Activated gamma-delta T cell treated with anti-CD3 and anti-CD28 coated beads, Interleukin-2, amount 50 U/mL, for 16 hours (primary cell): ENCODE results near the gene CRACR2B.

Experiments used
- DNase-seq: peaks from one replicate; pipeline ENCODE4 v3.0.0-alpha.2; 2020; ENCODE audit warnings: low read depth

The CRACR2B gene

DNA sequence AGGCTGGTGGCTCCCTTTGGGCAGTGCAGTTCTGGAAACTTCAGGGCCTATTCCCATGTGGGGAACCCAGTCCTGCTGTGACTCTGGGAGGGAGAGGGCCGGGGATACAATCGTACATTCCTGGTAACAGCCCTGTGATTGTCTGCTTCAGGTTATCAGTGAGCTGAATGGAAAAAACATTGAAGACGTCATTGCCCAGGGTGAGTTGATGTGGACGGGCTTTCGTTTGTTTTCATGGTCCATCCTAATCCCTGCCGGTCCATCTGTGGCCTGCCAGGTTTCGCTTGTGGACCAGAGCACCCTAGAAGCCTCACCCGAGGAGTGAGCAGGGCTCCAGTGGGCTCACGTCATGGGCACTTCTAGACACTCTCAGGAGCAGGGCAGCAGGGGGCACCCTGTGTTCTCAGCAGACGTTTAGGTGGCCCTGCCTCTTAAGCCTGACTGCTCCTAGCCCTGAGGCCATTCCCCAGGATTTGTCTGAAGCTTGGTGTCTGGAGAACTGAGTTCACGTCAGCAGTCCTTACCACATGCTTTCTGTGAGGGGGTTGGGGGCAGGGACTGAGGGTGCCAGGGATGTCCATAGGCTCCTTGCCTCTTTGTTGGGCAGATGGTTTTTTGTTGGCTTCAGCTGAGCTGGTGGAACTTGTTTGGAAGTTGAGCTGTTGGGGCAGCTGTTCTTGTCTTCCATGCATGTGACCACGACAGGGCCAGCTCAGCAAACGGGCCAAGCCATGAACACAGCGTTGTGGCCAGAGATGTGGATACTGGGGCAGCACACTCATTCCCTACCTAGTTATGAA is 16.1 kb upstream of the CRACR2B start:
- DNase-seq, result no peak

DNA sequence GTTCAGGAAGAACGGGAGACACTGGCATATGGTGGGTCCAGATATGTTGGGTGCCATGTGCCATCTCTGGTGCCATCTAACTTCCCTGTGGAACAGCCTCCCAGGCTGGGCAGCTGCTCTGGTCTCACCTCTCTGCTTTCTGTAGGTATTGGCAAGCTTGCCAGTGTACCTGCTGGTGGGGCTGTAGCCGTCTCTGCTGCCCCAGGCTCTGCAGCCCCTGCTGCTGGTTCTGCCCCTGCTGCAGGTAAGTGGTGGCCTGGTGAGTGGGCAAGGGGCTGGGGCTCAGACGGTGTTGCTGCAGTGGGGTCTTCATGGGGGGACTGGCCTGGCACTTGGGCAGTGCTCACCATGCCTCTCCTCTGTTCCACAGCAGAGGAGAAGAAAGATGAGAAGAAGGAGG is 15.3 kb upstream of the CRACR2B start:
- DNase-seq, result no peak

DNA sequence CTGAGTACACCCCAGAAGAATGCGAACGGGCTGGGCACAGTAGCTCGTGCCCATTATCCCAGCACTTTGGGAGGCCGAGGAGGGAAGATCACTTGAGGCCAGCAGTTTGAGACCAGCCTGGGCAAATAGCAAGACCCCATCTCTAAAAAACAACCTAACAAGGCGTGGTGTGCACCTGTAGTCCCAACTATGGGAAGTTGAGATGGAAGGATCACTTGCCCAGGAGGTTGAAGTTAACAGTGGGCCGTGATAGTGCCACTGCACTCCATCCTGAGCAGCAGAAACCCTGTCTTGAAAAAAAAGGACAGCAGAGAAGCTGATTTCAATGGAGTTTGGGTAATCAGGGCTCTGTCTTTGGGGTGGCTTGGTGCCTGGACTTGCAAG is 14.7 kb upstream of the CRACR2B start:
- no peak for DNase-seq

DNA sequence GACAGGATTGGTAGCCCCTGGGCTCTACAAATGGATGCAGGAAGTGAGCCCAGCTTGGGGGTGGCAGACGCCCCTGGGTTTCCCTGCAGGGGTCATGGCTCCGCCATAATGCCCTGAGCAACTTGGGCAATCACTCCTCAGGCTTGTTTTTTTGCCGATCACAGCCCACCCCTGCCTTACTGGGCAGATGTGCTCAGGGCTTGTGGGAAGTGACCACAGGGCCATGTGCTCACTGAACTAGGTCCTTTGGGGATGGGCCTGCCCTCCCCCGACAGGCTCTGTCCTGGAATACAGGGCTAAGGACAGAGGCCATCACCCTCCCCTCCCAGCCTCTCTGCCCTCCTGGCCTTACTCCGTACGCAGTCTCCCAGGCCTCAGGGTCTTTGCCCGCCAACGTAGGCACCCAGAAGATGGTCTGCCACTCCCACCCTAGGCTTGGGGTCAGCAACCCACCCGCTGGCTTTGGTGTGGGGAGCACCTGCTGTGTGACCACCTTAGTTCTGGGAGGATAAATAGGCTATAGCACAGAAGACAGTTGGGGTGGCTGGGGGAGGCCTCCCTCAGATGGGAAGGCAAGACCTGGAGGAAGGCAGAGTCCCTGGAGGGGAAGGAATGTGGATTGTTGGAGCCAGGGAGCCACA is 14.1 kb upstream of the CRACR2B start:
- DNase-seq, result no peak

DNA sequence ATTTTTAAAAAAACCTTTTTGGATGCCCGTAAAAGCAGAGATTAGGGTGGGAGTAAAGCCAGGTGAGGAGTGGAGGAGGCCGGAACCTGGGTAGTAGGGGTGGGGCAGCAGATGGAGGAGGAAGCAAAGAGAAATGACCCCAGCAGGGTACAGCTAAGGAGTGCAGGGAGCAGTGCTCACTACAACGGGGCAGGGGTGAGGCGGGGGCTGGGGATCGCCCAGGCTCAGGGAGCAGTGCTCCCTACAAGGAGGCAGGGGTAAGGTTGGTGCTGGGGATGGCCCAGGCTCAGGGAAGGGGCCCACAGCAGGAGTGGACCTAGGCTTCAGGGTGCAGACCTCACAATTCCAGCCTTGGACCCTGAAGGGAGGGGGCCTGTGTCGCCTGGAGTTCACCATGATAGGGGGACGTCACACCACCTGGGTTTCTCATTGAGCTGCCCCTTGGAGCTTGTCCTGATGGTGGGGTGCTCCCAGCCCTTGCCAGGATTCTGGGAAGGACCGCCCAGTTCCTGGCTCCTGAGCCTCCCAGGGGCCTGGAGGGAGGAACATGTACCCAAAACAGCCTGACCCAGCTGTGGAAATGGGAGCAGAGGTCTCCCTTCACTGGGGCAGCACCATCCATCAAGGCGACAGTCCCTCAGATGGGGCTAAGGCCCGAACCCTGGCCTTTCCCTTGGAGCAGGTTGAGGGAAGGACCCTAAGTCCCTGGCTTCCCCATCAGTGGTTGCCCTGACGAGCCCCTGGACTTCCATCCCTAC is 11.9 kb upstream of the CRACR2B start:
- DNase-seq, result no peak

DNA sequence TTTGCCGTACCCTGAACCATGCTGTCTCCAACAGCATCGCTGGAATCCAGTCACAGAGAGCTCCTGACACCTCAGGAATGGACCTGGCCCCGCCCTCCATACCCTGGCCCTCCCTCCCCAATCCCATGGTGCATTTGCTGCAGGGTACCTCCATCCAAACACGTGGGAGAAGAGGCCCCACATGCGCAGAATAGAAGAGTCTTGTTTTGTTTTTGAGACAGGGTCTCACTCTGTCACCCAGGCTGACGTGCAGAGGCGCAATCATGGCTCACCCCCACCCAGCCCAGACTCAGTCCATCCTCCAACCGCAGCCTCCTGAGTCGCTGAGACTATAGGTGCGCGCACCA is 11.3 kb upstream of the CRACR2B start:
- DNase-seq, result no peak

DNA sequence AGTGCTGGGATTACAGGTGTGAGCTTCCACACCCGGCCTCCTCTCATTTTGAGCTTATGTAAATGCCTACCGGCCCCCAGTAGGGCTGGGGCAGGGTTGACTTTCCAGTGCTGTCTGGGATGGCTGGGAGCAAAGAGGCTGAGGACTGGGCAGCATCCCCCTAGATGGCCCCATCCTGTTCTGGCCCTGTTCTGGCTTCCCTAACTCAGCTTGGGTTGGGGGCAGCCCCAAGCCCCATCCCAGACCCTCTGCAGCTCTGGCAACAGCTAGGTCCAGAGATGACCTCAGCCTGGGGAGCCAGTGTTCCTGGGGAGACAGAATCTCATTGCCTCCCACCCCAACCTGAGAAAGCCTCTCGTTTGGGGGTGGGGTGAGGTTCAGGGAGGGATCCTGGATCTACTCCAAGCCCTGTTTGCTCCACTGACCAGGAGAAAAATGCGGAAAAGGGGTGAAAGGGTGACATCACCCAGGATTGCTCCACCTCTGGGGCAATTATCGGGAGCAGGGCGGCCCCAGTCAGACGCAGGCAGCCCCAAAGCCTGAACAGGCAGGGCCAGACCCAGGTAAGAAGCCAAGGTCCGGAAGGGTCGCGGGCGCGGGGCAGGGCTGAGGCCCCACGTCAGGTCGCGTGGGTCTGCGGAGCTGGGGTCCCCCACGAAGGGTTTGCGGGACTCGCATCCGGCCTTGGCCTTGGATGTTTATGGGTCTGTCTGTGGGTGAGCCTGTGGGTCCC is 9.2 kb upstream of the CRACR2B start, which contains the start of gene PNPLA2:
PNPLA2 (plus strand) TSS at position 519 of the 733 bp plus-strand sequence. CDS start 805 bp downstream, outside the sequence.
- DNase-seq, result no peak

DNA sequence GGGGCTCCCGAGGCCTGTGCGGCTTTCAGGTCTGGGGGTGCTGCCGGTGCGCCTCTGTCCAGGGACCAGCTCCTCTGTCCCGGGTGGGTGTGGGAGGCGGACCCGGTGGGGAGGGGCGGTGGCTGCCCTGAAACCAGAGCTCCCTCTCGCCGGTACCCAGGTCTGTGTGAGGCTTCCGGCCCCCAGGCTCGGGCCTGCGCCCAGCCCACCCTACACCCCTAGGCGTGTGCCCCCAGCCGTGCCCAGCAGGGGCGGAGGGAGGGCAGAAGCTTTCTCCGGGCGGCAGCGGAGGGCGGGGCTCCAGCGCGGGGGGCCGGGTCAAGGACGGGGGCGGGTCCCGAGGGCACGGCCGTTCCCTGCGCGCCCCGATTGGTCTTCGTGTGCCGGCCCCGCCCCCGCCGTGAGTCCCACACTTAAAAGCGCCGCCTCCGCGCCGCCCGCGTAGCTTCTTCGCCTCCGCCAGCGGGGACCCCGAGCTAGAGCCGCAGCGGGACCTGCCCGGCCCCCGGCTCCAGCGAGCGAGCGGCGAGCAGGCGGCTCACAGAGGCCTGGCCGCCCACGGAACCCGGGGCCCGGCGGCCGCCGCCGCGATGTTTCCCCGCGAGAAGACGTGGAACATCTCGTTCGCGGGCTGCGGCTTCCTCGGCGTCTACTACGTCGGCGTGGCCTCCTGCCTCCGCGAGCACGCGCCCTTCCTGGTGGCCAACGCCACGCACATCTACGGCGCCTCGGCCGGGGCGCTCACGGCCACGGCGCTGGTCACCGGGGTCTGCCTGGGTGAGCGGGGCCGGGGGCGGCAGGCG is 8.4 kb upstream of the CRACR2B start:
- DNase-seq, result peak; percentile 83

DNA sequence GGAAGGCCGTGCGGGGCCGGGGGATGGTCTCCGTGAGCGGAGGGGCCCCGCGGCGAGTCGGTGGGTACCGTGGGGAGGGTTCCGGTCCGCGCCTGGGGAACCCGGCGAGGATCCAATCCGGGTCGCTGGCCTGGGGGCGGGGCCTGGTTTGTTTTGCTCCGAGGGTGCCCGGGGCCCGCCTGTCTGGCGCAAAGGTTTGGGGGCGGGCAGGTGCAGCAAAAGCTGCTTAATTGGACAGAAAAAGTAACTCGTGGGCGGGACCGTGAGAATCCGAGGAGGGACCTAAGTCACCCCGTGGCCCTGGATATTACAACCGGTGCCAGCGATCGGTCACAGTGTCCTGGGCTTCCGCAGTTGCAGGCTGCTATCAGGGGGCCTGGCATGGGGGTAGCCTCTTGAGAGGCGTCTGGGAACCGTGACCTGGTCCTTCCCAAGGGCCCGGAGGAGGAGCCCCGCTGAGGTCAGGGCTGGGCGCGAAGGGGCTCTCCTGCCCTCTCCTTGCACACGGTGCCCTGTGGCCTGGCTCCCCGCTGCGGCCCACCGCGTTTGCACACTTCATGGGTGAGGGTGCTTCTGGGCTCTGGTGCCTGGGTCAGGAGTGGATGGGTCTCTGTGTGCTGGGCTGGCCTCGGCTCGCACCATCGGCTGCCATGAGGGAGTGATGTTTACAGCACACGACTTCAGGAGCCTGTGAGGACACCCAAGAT is 7.6 kb upstream of the CRACR2B start:
- peak; percentile 89 for DNase-seq

DNA sequence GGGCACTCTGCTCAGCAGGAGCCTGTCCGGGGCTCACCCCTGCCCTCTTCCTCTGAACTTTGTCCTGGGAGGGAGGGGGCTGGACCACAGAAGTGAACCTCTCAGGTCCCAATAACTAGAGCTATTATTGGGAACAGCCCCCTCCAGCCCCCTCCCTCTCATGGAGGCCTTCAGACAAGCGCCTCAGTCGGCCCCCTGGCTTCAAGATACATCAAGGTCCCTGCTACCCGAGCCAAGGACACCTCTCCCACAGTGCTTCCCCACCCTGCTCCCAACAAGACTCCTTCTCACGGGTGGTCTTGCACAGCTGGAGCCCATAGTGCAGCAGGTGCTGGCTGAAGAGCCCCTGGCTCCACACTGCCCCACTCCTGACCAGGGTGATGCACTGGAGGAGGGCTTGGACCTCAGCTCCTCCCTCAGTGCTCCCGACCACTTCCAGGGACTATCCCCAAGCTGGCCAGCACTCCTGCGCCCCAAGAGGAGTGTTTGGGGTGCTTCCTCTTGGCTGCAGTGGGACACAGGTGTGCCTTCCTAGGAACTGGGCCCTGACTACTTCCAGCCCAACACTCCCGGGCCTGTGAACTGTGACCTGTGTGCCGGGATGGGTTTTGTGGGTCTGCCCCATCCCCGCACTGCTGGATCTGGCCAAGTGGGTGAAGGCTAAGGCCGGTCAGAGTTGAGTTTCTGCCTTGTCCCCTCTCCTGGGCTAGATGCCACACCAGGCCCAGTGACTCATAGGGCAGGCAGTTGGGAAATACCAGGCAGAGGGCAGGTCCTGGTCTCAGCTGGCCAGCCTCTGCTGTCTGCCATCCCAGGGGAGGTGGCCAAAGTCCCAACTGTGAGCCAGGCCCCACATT is 6.8 kb upstream of the CRACR2B start:
- DNase-seq, result no peak

DNA sequence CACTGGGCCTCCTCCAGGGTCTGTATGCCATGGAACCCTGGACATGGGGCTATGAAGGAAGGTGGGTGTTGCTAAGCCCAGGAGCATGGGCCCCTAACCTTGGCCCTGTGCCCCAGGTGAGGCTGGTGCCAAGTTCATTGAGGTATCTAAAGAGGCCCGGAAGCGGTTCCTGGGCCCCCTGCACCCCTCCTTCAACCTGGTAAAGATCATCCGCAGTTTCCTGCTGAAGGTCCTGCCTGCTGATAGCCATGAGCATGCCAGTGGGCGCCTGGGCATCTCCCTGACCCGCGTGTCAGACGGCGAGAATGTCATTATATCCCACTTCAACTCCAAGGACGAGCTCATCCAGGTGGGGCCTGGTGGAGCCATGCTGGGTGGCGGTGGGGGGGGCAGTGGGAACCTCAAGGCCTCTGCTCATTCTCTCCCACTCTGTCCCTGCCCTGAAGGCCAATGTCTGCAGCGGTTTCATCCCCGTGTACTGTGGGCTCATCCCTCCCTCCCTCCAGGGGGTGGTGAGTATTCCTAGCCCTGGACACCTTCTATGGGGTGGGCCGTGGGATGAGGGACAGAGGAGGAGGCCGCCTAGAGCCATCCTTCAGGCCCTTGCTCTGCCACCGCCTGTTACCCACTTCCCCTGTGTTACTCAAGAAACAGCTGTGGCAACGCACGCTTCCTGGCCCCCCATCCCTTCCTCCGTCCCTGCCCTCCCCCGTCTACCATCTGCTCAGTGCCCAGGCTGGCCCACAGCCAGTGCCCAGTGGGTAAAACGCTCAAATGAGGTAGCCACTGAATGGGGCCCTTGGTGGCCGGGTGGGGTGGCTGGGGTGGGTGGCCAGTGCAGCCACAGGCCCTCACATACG is 6.0 kb upstream of the CRACR2B start:
- no peak for DNase-seq

DNA sequence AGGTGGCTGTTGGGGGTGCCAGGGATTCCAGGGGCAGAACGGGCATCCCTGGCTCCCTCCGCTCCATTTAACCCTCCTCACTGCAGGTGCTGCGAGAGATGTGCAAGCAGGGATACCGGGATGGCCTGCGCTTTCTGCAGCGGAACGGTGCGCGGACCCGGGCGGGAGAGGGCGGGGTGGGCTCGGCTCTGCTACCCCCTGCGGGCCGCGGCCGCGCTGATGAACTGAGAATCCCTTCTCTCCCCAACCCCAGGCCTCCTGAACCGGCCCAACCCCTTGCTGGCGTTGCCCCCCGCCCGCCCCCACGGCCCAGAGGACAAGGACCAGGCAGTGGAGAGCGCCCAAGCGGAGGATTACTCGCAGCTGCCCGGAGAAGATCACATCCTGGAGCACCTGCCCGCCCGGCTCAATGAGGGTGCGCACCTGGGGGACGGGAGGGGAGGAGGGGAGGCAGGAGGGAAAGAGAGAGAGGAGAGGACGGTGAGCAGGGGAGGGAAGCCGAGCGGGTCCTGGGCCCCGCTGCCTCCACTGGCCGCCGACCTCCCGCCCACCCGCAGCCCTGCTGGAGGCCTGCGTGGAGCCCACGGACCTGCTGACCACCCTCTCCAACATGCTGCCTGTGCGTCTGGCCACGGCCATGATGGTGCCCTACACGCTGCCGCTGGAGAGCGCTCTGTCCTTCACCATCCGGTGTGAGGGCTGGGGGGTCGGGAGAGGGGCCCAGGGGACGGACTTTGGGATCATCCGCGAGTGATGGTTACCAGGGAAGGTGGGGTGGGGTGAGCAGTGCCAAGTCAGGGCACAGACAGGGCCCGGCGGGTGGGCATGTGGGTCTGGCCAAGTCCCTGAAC is 4.1 kb upstream of the CRACR2B start:
- no peak for DNase-seq

DNA sequence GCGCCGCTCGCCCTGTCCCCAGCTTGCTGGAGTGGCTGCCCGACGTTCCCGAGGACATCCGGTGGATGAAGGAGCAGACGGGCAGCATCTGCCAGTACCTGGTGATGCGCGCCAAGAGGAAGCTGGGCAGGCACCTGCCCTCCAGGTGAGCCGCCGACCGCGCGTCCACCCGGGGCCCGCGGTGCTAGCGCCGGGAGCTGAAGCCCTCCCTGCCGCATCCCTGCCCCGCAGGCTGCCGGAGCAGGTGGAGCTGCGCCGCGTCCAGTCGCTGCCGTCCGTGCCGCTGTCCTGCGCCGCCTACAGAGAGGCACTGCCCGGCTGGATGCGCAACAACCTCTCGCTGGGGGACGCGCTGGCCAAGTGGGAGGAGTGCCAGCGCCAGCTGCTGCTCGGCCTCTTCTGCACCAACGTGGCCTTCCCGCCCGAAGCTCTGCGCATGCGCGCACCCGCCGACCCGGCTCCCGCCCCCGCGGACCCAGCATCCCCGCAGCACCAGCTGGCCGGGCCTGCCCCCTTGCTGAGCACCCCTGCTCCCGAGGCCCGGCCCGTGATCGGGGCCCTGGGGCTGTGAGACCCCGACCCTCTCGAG is 3.3 kb upstream of the CRACR2B start:
- no peak for DNase-seq

DNA sequence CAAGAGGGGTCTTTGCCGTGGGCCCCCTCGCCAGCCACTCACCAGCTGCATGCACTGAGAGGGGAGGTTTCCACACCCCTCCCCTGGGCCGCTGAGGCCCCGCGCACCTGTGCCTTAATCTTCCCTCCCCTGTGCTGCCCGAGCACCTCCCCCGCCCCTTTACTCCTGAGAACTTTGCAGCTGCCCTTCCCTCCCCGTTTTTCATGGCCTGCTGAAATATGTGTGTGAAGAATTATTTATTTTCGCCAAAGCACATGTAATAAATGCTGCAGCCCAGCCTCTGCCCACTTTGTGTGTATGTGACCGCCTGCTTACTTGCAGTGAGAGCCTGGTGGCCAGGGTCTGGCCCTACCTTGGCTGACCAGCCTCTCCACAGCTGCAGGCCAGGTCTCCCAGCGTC is 2.8 kb upstream of the CRACR2B start:
- DNase-seq, result no peak

DNA sequence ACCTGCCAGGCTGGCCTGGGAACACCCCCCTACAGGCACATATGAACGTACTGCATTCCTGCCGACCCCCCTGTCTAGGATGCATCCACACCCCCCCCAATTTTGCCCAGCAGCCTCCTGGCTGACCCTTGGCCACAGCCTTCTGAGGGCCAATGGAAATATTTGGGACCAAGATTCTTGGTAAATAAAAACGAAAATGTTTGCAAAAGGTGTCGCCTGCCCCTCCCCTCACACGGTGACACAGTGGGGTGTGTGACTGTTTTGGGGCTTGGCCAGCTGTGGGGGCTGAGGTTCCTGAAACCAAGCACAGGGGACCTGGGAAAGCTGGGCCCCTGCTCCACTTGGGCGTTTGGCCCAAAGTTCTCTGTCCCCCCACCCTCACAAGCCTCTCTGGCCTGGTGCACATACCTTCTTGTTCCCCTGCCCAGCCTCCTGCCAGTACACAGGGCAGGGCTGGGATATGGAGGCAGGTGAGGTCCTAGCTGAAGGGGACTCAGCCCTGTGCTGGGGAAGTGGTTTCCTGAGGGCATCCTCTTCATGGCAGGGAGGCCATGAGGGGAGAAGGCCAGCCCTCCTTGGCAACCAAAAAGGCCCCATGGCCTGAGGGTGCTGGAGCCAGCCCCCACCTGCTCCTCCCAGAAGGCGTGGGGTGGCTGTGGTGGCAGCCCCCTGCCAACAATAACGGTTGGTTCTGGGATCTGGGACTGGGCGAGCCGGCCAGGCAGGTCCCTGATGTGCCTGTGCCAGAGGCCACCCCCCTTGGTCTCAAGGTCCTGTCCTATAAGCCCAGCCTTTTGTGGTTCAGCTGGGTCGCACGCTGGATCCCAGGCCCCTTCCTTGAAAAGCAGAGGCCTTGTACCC is 2.1 kb upstream of the CRACR2B start:
- DNase-seq, result no peak

DNA sequence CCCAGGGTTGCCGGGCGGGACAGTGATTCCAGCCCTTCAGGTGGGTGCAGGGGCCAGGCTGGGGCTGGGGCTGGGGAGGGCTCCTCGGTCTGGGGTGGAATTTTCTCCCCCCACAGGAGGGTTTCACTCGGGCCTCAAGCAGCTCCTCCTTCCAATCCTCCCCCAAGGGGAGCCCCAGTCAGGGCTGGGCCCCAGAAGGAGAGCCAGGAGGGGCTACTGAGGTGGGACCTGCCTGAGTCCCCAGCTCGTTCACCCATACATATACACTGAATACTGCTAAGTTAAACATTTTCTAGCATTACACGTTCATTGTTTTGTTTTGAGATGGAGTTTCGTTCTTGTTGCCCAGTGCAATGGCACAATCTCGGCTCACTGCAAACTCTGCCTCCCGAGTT is 1.5 kb upstream of the CRACR2B start:
- DNase-seq, result no peak

DNA sequence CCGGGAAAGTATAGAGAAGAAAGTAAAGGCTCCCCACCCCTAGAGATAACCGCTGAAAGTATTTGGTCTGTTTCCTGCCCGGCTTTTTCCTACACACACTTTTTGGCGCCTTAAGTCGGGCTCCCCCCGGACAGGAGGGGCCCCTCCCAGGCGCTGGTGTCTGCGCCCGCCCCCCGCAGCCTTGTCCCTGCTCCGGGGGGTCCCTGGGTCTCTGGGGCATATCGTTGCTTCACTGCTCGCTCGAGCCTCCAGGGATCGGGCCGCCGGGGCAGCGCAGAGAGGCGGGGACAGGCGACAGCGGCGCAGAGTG is 928 bp upstream of the CRACR2B start:
- no peak for DNase-seq
